GM18858 (cell line): ENCODE results near the gene C3orf38.
"Not testable (repeated sequence)": the region's sequence is repeated elsewhere in the genome, so short reads cannot be mapped to it uniquely, and the experiment has no call there.

Experiments
- ATAC-seq: cut with Tn5 transposase; IDR thresholded peaks from one replicate; pipeline ENCODE4 v1.9.1; 2021; ENCODE audit not compliant: unreplicated experiment

The C3orf38 gene

DNA sequence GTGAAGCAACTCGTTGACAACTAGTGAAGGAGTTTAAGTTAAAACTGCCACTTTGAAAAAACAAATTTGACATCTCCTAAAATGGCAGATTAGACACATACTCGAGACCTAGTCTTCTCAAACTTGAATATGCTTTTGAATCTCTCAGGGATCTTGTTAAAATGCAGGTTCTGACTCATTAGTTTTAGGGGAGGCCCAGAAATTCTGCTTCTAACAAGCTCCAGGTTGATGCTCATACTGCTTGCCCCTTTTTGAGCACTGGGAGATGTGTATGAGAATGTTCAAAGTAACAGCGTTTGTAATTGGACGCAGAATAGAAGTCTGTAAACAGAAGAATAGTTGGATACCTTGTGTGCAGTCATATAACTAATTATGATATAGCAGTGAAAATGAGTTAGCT, 1.6 kb downstream of the C3orf38 start:
- no peak for ATAC-seq

DNA sequence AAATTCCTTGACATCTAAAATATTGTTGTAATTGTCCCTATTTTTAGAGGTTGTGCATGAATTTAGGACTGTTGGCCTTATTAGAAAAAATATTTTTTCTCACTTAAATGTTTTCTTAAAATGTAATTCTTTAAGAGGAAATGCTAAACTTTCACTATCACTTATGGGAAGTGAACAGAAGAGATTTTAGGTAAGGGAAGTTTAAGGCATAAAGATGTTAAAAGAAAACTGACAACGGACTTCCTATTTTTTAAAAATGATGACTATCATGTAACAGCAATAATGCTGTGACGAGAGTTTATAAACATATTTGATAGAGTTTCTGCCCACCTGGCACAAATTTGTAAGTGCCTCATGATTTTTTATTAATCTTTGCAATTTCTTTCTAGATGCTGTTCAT, 3.1 kb downstream of the C3orf38 start:
- no peak for ATAC-seq

DNA sequence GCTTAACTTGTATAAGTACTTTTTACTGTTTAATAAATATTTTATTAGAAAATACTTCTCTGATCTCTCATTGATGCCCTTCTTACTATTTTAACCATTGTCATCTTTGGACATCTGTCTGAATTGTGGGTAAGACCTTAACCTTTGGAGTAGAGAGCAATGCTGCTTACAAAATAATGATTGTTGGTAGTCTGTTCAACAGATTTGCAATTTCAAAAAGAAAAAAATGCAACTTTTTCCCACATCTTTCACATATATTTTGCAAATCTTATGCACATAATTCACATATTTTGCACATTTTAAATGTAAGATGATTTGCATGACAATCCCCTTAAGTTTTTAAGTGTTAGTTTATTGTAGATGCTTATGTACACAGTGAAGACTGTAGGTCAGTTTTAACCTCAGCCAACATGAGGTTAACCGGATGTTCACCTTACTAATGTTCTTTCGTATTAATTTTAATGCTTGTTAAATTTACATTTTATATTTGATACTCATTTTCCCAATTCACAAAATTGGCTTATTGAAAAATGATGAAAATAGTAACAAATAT, 16.7 kb downstream of the C3orf38 start:
- ATAC-seq = no peak

DNA sequence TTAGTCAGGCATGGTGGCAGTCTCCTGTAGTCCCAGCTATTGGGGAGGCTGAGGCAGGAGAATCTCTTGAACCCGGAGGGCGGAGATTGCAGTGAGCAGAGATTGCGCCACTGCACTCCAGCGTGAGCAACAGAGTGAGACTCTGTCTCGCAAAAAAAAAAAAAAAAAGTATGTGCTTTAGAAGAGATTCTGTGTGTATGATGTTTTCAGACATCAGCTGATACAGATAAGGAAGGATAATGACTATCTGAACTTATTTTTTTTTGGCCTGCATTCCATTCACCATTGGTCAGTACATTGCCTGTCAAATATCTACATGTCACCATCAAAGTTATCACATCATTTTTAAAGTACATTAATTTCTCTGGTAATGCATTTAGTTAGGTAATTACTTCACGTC, 17.4 kb downstream of the C3orf38 start:
- no peak for ATAC-seq

DNA sequence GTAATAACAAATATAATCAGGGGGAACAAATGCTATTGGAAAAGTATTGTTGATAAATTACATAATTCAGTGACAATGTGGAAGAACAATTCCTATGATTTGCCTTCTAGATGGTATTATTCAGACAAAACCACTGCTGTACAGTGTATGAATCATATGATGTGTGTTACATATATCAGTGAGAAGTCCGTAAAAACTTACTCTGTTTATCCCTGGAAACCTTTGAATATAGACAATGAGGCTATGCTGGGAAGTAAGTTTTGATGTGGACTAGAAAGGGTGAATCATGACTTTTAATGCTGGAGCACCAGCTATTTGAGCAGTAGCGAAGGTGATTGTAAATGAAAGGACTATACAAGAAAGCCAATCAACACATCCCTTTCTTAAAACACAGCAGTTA, 17.9 kb downstream of the C3orf38 start:
- no peak for ATAC-seq

DNA sequence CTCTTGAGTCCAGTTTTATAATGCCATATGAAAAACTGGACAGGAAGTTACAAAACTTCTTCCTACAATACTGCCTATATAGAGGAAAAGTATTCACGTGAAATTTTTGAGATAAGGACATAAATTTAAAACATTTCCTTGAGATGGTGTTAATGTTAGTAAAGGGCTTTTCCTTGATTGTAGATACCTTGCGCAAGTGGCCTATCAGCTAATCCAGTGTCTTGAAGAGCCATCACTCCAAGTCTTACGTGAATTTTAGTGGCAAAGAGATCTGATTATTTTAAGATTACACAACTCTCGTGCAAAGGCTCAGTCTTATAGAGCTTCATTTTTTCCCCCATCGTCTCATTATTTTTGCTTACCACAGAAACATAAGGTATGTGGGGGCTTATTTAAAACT, 18.4 kb downstream of the C3orf38 start:
- no peak for ATAC-seq

DNA sequence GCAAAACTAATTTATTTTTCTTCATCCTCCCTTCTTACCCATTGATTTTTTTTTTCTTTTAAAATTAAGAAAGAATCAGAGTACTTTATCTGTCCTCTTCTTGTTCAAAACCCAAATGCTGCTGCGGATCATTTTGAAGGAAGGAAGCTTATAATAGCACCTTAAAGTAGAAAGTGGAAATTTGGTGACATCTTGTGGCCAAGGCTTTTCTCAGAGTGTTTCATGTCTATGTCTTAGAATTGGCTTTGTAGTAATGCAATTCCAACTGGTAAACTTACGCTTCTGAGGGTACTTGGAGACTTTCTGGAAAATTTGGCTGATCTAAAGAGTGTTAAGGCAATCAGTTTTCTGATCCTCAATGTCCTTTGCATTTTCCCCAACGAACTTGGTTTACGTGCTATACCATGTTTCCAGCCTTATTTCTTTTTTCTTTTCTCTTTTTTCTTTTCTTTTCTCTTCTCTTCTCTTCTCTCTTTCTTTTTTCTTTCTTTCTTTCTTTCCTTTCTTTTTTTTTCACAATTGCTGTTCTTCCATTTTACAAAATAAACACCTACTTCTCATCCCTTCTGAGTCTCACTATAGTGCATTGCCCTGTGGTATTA, 30.7 kb downstream of the C3orf38 start:
- peak; percentile 92 for ATAC-seq

DNA sequence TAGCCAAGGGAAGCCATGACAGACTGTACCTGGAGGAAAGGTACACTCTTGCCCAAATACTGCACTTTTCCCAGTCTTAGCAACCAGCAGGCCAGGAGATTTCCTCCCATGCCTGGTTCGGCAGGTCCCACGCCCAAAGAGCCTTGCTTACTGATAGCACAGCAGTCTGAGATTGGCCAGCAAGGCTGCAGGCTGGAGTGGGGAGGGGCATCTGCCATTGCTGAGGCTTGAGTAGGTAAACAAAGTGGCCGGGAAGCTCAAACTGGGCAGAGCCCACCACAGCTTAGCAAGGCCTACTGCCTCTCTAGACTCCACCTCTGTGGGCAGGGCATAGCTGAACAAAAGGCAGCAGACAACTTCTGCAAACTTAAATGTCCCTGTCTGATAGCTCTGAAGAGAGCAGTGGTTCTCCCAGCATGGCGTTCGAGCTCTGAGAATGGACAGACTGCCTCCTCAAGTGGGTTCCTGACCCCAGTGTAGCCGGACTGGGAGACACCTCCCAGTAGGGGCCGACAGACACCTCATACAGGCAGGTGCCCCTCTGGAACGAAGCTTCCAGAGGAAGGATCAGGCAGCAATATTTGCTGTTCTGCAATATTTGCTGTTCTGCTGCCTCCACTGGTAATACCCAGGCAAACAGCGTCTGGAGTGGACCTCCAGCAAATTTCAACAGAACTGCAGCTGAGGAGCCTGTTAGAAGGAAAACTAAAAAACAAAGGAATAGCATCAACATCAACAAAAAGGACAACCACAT, 32.6 kb downstream of the C3orf38 start:
- ATAC-seq = not testable (repeated sequence)

DNA sequence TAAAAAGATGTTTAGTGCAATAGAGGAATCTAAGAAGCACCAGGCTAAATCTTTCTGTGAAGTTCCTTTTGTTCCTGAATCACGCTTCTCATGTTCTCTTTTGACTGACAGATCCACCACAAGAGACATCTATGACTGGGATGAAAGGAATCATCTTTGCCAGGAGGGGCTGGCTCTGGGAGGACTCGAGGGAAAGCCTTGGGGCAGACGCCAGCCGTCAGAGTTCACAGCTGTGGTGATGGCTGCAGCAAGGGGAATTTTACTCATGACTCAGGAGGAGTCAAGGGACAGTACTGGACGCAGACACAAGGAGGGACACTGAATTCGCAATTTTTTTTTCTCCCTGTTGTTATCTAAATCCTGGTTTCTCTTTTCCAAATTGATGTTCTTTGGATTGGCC, 38.7 kb downstream of the C3orf38 start:
- no peak for ATAC-seq

DNA sequence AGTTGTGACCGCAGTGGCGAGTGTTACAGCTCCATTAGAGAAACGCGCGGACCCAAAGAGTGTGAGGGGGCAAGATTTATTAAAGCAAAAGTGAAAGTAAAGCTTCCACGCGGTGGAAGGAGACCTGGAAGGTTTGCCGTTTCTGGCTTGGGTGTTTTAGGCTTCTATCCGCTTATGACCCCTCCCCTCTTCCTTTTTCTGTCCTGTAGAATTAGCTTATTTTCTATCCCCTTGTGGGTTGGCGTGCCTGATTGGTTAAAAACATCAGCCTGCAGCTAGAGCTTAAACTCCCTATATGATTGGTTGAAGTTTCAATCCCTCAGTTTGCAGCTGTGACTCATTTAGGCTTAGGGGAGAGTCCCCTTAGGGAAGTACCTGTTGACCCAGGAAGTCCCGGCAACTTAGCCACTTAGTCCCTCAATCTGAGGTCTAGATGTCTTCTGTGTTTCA, 39.6 kb downstream of the C3orf38 start:
- ATAC-seq = peak; percentile 96

DNA sequence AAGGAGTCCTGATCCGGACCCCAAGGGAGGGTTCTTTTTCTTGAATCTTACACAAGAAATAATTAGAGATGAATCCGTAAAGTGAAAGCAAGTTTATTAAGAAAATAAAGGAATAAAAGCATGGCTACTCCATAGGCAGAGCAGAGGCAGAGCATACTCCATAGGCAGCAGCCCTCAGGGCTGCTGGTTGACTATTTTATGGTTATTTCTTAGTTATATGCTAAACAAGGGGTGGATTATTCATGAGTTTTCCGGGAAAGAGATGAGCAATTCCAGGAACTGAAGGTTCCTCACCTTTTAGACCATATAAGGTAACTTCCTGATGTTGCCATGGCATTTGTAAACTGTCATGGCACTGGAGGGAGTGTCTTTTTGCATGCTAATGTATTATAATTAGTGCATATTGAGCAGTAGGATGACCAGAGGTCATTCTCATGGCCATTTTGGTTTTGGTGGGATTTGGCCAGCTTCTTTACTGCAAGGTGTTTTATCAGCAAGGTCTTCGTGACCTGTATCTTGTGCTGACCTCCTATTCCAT, 42.2 kb downstream of the C3orf38 start:
- ATAC-seq = no peak

DNA sequence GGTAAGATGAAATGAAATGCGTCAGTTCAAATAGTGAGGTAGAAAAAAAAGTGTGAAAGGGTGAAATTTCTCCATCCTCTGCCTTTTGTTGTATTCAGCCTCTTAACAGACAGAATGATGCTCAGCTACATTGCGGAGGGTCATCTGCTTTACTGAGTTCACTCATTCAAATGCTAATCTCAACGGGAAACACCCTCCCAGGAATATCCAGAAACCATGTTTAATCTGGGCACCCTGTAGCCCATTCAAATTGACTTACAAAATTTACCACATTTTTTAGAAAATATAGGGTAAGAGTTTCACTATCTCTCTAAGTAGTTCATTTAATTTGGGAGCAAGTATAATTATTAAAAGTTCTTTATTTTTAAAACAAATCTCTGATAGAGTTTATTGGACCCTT, 42.9 kb downstream of the C3orf38 start:
- no peak for ATAC-seq

DNA sequence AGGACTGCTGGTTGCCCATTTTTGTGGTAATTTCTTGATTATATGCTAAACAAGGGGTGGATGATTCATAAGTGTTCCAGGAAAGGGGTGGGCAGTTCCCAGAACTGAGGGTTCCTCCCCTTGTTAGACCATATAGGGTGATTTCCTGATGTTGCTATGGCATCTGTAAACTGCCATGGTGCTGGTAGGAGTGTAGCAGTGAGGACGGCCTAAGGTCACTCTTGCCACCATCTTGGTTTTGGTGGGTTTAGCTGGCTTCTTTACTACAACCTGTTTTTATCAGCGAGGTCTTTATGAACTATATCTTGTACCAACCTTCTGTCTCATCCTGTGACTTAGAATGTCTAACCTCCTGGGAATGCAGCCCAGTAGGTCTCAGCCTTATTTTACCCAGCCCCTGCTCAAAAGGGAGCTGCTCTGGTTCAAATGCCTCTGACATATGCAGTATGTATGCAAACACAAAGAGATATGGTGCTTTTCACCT, 46.2 kb downstream of the C3orf38 start:
- no peak for ATAC-seq

DNA sequence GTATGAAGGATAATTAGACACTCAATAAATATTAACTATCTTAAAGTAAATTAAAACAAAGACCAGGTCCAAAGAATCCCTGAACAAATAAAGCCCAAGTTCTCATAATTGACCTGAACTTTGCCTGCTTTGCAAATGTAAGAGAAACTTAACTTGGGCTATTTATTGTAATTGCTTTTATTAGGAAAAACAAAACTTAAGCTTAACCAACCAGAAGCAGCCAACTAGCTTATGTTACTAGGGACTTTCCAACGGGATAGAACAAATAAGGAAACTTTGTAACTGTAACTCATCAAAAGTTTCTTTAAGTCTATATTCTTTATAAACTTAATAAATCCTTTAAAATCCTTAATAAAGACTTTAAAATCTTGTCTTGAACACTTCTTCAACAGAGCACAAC, 48.4 kb downstream of the C3orf38 start:
- ATAC-seq = no peak

DNA sequence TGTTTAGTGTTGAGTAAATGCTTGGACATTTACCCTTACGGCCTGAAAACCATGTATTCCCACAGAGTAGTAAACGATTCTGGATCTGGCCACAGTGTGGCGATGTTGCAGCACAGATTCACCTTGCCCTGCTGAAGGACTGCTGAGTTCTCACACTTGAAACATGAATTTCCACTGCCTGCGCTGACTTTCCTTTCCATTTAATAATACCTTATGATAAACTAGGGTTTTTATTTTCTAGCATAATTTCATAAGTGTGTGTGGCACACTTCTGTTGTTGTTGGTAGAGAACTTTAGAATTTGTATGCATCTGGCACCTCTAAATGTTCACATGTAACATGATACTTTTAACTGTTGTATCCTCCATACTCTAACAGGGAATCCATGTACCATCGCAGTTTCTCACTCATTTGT, 53.9 kb downstream of the C3orf38 start:
- ATAC-seq = peak; percentile 97
